H9 (cell line): Measurements from ENCODE around the gene LFNG. TPM values are rescaled to one million over a fixed set of nuclear protein-coding genes. Genes with fewer than 3 reads are reported as not detected.

Experiments
- DNase-seq: peaks from one replicate; pipeline ENCODE4 v3.0.0-alpha.2; 2017
- H2AFZ ChIP-seq: one replicate; pipeline ENCODE4 v1.6.1; 2013; ENCODE audit warnings: mild to moderate bottlenecking, low read length, control low read depth, moderate library complexity
- H2AK5ac ChIP-seq: 2 replicates; pipeline ENCODE4 v1.6.1; 2013; ENCODE audit warnings: low read length, control low read depth, mixed read lengths; ENCODE audit not compliant: insufficient read length
- H2BK120ac ChIP-seq: one replicate; pipeline ENCODE4 v1.6.1; 2013; ENCODE audit warnings: low read depth, mild to moderate bottlenecking, low read length, control low read depth, inconsistent platforms; ENCODE audit not compliant: poor library complexity, severe bottlenecking
- H2BK12ac ChIP-seq: 2 replicates; pipeline ENCODE4 v1.6.1; 2013; ENCODE audit warnings: low read length, control low read depth, mixed read lengths, low read depth; ENCODE audit not compliant: insufficient read length
- H2BK15ac ChIP-seq: 2 replicates; pipeline ENCODE4 v1.6.1; 2013; ENCODE audit warnings: low read depth, low read length, control low read depth
- H2BK20ac ChIP-seq: one replicate; pipeline ENCODE4 v1.6.1; 2013; ENCODE audit warnings: low read depth, mild to moderate bottlenecking, low read length, control low read depth, inconsistent platforms; ENCODE audit not compliant: poor library complexity, severe bottlenecking
- H2BK5ac ChIP-seq: 2 replicates; pipeline ENCODE4 v1.6.1; 2013; ENCODE audit warnings: low read length, control low read depth, mixed read lengths; ENCODE audit not compliant: insufficient read length
- H3K14ac ChIP-seq: 2 replicates; pipeline ENCODE4 v1.6.1; 2013; ENCODE audit warnings: low read length, control low read depth; ENCODE audit not compliant: insufficient read depth
- H3K18ac ChIP-seq: 2 replicates; pipeline ENCODE4 v1.6.1; 2013; ENCODE audit warnings: low read depth, mild to moderate bottlenecking, mixed read lengths, low read length, control low read depth; ENCODE audit not compliant: insufficient read length
- H3K23ac ChIP-seq: 2 replicates; pipeline ENCODE4 v1.6.1; 2013; ENCODE audit warnings: low read length, control low read depth, mixed read lengths, low read depth; ENCODE audit not compliant: insufficient read length
- H3K23me2 ChIP-seq: 2 replicates; pipeline ENCODE4 v1.6.1; 2013; ENCODE audit warnings: low read depth, mild to moderate bottlenecking, mixed read lengths, low read length, control low read depth; ENCODE audit not compliant: insufficient read length, poor library complexity, severe bottlenecking
- H3K27ac ChIP-seq: 2 replicates; pipeline ENCODE4 v1.5.1; 2013; ENCODE audit warnings: low read length, control low read depth, mixed read lengths, low read depth; ENCODE audit not compliant: insufficient read length
- H3K27me3 ChIP-seq: 2 replicates; pipeline ENCODE4 v1.6.1; 2013; ENCODE audit warnings: low read length, control low read depth, inconsistent platforms; ENCODE audit not compliant: insufficient read depth
- H3K4ac ChIP-seq: 2 replicates; pipeline ENCODE4 v1.6.1; 2013; ENCODE audit warnings: low read depth, mild to moderate bottlenecking, control low read depth, inconsistent platforms, low read length, moderate library complexity
- H3K4me1 ChIP-seq: 2 replicates; pipeline ENCODE4 v1.6.1; 2013; ENCODE audit warnings: low read length, control low read depth, inconsistent platforms; ENCODE audit not compliant: insufficient read depth
- H3K4me2 ChIP-seq: 2 replicates; pipeline ENCODE4 v1.6.1; 2013; ENCODE audit warnings: low read length, control low read depth, mixed read lengths; ENCODE audit not compliant: insufficient read length, insufficient read depth
- H3K56ac ChIP-seq: 2 replicates; pipeline ENCODE4 v1.6.1; 2013; ENCODE audit warnings: low read depth, mild to moderate bottlenecking, mixed read lengths, low read length, control low read depth; ENCODE audit not compliant: insufficient read length
- H3K79me1 ChIP-seq: 2 replicates; pipeline ENCODE4 v1.6.1; 2013; ENCODE audit warnings: low read depth, mild to moderate bottlenecking, moderate library complexity, low read length, control low read depth, inconsistent platforms; ENCODE audit not compliant: insufficient read depth, poor library complexity, severe bottlenecking
- H3K79me2 ChIP-seq: 2 replicates; pipeline ENCODE4 v1.6.1; 2013; ENCODE audit warnings: low read length, control low read depth, inconsistent platforms; ENCODE audit not compliant: insufficient read depth
- H3K9ac ChIP-seq: 2 replicates; pipeline ENCODE4 v1.6.1; 2013; ENCODE audit warnings: low read length, control low read depth, mixed read lengths; ENCODE audit not compliant: insufficient read length; ENCODE audit errors: extremely low read depth
- H3K9me3 ChIP-seq: one replicate; pipeline ENCODE4 v1.6.1; 2013; ENCODE audit warnings: low read depth, low read length, inconsistent platforms; ENCODE audit not compliant: control insufficient read depth
- H3T11ph ChIP-seq: one replicate; pipeline ENCODE4 v1.6.1; 2013; ENCODE audit warnings: mild to moderate bottlenecking, low read length, control low read depth, inconsistent platforms
- H4K20me1 ChIP-seq: one replicate; pipeline ENCODE4 v1.6.1; 2013; ENCODE audit not compliant: control insufficient read depth, insufficient read length, insufficient read depth
- H4K5ac ChIP-seq: 2 replicates; pipeline ENCODE4 v1.6.1; 2013; ENCODE audit warnings: low read depth, mild to moderate bottlenecking, mixed read lengths, low read length, control low read depth; ENCODE audit not compliant: insufficient read length
- H4K8ac ChIP-seq: replicated peaks from 2 replicates; pipeline ENCODE4 v1.6.1; 2013; ENCODE audit warnings: low read length, control low read depth, mixed read lengths, low read depth; ENCODE audit not compliant: insufficient read length
- H4K91ac ChIP-seq: 2 replicates; pipeline ENCODE4 v1.6.1; 2013; ENCODE audit warnings: low read depth, mild to moderate bottlenecking, moderate library complexity, mixed read lengths, low read length, control low read depth; ENCODE audit not compliant: insufficient read length
- H3K27ac Mint-ChIP-seq, 3 experiments: 2 replicates in 2 of 3; 3 replicates in 1 of 3; pipeline ENCODE4 v1.8.0; 2020 to 2021; ENCODE audit warnings: mixed read lengths in 3 of 3, mild to moderate bottlenecking in 1 of 3, moderate library complexity in 1 of 3
- H3K27me3 Mint-ChIP-seq: 2 replicates; pipeline ENCODE4 v1.8.0; 2021; ENCODE audit warnings: low read depth, mild to moderate bottlenecking, moderate library complexity, mixed read lengths
- H3K36me3 Mint-ChIP-seq, 3 experiments: 2 replicates in 2 of 3; 3 replicates in 1 of 3; pipeline ENCODE4 v1.8.0; 2020 to 2021; ENCODE audit warnings: low read depth in 3 of 3, mixed read lengths in 3 of 3; ENCODE audit not compliant: insufficient read depth in 1 of 3
- H3K4me1 Mint-ChIP-seq, 2 experiments: 2 replicates each; pipeline ENCODE4 v1.8.0; 2020; ENCODE audit warnings: mixed read lengths in 2 of 2
- H3K4me3 Mint-ChIP-seq, 2 experiments: 2 replicates in 1 of 2; 3 replicates in 1 of 2; pipeline ENCODE4 v1.8.0; 2020 to 2021; ENCODE audit warnings: mild to moderate bottlenecking in 2 of 2, mixed read lengths in 2 of 2, moderate library complexity in 1 of 2
- H3K9me3 Mint-ChIP-seq, 2 experiments: 2 replicates in 1 of 2; 3 replicates in 1 of 2; pipeline ENCODE4 v1.8.0; 2020; ENCODE audit warnings: mild to moderate bottlenecking in 2 of 2, mixed read lengths in 2 of 2, moderate library complexity in 1 of 2
- WGBS: extraction: QIAGEN DNeasy Blood & Tissue Kit; methylation state at CpG from one replicate; pipeline ENCODE4 v1.1.7; 2013; ENCODE audit warnings: missing lambda C conversion rate, low lambda C conversion rate, mixed read lengths; ENCODE audit not compliant: insufficient read length; ENCODE audit errors: extremely low coverage; 5-methylcytosine and 5-hydroxymethylcytosine counted together
- total RNA-seq: library from RNA; stranded (reverse); gene quantifications from 2 replicates; pipeline ENCODE4 v1.2.1, GENCODE V29; 2021
- TF ChIP-seq, protein P1 (sequence below): fragments of 200-600 bp; sonication (generic); conservative IDR thresholded peaks from 3 replicates; pipeline ENCODE4 v1.8.0; 2021; ENCODE audit warnings: antibody characterized with exemption, mild to moderate bottlenecking

LFNG gene
- total RNA-seq, 1 experiment from 2014 or later = 52.9 TPM

- Mint-ChIP-seq H3K36me3 (peaks cover 0 to 5% (median 4%) of the 10 kb centered on the region in 3 experiments; a peak in 2 of 7 replicates), H3K9me3 (no peaks in the 10 kb centered on the region), H3K27me3 (peaks cover 26% of the 10 kb centered on the region), H3K4me3 (peak overlapping the region; percentile 56 to 76), H3K4me1 (peaks cover 37 to 41% of the 10 kb centered on the region in 2 experiments), H3K27ac (peak overlapping the region in 1 of 3 experiments; percentile 20; a peak in 2 of 7 replicates)
- Histone ChIP-seq H2BK12ac (no peak overlapping the region), H2BK120ac (no peak overlapping the region), H2BK15ac (no peak overlapping the region), H3K14ac (no peak overlapping the region), H3K27me3 (no peaks in the 10 kb centered on the region; the same call in 1 of the 2 replicates), H3K79me2 (no peaks in the 10 kb centered on the region; the same call in 1 of the 2 replicates), H3K18ac (no peak overlapping the region), H2BK5ac (no peak overlapping the region), H2BK20ac (no peak overlapping the region), H3K23ac (no peak overlapping the region), H4K20me1 (no peaks in the 10 kb centered on the region), H4K8ac (no peak overlapping the region), H3K23me2 (peaks cover 13% of the 10 kb centered on the region), H3K56ac (no peak overlapping the region), H3K9ac (no peak overlapping the region), H2AK5ac (no peak overlapping the region), H3K4me1 (peaks cover 4% of the 10 kb centered on the region; the same call in 1 of the 2 replicates), H4K5ac (no peak overlapping the region), H3T11ph (no peak overlapping the region), H3K27ac (no peak overlapping the region), H3K4me2 (peak overlapping the region; percentile 52), H3K79me1 (no peaks in the 10 kb centered on the region), H3K9me3 (no peaks in the 10 kb centered on the region), H4K91ac (no peak overlapping the region), H3K4ac (no peak overlapping the region), H2AFZ (no peak overlapping the region)
- TF ChIP-seq, protein P1, sequence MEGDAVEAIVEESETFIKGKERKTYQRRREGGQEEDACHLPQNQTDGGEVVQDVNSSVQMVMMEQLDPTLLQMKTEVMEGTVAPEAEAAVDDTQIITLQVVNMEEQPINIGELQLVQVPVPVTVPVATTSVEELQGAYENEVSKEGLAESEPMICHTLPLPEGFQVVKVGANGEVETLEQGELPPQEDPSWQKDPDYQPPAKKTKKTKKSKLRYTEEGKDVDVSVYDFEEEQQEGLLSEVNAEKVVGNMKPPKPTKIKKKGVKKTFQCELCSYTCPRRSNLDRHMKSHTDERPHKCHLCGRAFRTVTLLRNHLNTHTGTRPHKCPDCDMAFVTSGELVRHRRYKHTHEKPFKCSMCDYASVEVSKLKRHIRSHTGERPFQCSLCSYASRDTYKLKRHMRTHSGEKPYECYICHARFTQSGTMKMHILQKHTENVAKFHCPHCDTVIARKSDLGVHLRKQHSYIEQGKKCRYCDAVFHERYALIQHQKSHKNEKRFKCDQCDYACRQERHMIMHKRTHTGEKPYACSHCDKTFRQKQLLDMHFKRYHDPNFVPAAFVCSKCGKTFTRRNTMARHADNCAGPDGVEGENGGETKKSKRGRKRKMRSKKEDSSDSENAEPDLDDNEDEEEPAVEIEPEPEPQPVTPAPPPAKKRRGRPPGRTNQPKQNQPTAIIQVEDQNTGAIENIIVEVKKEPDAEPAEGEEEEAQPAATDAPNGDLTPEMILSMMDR = no peak
- WGBS = no CpG with 5 or more reads among the region's 18 CpGs
- DNase-seq = no peak
Observed at GRCh38 chr7:2517678-2518507, 1.7 kb upstream of the LFNG start.
